LNCAP (cell line): ENCODE data around the gene GGCT.

ENCODE experiments used
- CTCF ChIP-seq: fragments of 450-650 bp; IDR thresholded peaks from 2 replicates; pipeline ENCODE4 v1.5.1; 2017; ENCODE audit warnings: mild to moderate bottlenecking

GGCT gene

GRCh38 chr7:30514177-30514576 lies 9.5 kb upstream of the GGCT start:
- TF ChIP-seq CTCF = no peak

- no peak for TF ChIP-seq CTCF
Measured at GRCh38 chr7:30513762-30514161, 9.1 kb upstream of the GGCT start.

GRCh38 chr7:30511973-30512662 lies 7.5 kb upstream of the GGCT start:
- no peak for TF ChIP-seq CTCF

GRCh38 chr7:30511494-30511893 lies 6.9 kb upstream of the GGCT start:
- TF ChIP-seq CTCF = no peak

- TF ChIP-seq CTCF = peak; percentile 85
Measured at GRCh38 chr7:30510124-30511075, 5.8 kb upstream of the GGCT start.

- TF ChIP-seq CTCF = no peak
Measured at GRCh38 chr7:30505174-30505697, 607 bp upstream of the GGCT start.

- TF ChIP-seq CTCF = no peak
Measured at GRCh38 chr7:30503274-30504212, 1.1 kb downstream of the GGCT start.
